GM18870 (cell line): ENCODE results near the gene CACNA2D3.
"Not testable (repeated sequence)": the region's sequence is repeated elsewhere in the genome, so short reads cannot be mapped to it uniquely, and the experiment has no call there.

Experiments used
- ATAC-seq: cut with Tn5 transposase; IDR thresholded peaks from one replicate; pipeline ENCODE4 v1.9.1; 2021; ENCODE audit warnings: moderate library complexity; ENCODE audit not compliant: unreplicated experiment

CACNA2D3 gene

DNA sequence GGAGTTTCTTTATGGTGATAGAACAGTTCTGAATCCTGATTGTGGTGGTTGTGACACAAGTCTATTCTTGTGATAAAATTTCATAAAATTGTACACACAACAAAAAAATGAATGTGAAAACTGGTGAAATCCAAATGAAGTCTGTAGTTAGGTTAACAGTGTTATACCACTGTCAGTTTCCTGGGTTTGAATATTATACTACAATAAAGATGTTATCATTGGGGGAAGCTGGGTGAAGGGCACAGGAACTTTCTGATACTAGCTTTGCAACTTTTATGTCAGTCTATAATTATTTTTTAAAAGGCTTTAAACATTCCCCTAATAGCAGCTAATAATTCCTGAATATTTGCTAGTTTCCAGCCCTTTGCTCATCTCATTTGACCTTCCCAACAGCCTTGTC lies 485.7 kb downstream of the CACNA2D3 start:
- no peak for ATAC-seq

DNA sequence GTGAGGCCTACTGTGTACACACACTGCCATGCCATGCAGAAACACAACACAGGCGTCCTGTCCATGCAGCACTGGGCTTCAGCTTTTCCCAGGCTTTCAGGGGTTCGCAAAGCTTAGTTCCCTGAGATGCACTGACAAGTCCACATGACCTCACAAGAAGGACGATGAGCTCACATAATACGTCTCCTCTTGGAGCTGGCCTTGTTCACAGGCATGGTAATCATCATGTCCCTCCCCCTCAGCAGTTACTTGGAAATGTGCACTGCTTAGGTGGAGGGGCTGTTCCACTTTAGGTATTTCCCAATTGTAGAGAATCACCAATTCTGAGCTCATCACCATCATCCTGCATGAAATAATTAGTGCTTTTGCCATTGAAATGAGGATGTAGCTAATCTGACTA lies 496.7 kb downstream of the CACNA2D3 start:
- no peak for ATAC-seq

DNA sequence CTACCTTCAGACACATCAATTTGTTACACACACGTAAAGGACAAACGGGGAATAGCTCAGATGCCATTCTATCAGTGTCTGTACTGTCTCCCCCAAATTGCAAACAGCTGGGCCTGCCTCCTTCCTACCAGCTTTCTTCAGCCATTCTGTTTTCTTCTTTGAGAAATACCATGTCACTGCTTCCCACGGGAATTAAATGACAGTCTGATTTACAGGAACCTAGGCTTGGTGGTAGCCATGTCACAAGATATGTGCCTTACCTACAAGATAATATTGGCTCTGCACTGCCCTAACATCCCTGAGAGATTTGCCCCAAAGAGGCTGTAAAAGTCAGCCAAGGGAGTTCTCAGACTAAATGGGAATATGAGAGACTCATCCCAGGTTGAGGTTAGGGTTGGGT lies 497.2 kb downstream of the CACNA2D3 start:
- ATAC-seq = no peak

DNA sequence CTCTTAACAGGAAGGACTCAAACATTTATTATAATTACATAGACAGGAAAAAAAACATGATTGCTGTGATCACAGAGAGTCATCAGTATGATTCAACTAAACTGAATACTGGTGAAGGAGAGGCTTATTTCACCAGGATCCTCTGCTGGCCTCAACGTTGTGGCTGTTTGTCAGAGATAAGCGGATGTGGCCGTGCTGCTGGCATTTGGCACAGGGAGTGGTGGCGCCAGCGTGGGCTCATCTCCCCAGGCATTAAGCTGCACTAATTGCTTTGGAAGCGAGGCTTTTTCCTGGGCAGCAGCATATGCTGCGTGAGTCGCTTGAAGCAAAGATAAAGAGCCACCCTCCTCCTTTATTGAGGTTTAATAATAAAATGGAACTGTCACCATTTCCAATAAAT lies 498.8 kb downstream of the CACNA2D3 start:
- no peak for ATAC-seq

- no peak for ATAC-seq
Measured at GRCh38 chr3:54622678-54623077, 500.3 kb downstream of the CACNA2D3 start.

- no peak for ATAC-seq
Measured at GRCh38 chr3:54625805-54626787, 503.7 kb downstream of the CACNA2D3 start.

GRCh38 chr3:54628888-54629441 lies 506.6 kb downstream of the CACNA2D3 start:
- no peak for ATAC-seq

- no peak for ATAC-seq
Measured at GRCh38 chr3:54630101-54630623, 507.8 kb downstream of the CACNA2D3 start.

DNA sequence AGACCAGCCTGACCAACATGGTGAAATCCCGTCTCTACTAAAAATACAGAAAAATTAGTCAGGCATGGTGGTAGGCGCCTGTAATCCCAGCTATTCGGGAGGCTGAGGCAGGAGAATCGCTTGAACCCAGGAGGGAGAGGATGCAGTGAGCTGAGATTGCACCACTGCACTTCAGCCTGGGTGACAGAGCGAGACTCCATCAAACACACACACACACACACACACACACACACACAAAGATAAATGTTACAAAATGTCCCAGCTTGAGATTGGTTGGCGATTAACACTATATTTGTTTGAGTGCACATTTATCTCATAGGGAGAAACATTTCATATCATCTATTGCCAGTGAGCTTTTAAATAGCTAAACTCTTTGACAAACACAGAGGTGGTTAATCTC lies 508.6 kb downstream of the CACNA2D3 start:
- not testable (repeated sequence) for ATAC-seq

DNA sequence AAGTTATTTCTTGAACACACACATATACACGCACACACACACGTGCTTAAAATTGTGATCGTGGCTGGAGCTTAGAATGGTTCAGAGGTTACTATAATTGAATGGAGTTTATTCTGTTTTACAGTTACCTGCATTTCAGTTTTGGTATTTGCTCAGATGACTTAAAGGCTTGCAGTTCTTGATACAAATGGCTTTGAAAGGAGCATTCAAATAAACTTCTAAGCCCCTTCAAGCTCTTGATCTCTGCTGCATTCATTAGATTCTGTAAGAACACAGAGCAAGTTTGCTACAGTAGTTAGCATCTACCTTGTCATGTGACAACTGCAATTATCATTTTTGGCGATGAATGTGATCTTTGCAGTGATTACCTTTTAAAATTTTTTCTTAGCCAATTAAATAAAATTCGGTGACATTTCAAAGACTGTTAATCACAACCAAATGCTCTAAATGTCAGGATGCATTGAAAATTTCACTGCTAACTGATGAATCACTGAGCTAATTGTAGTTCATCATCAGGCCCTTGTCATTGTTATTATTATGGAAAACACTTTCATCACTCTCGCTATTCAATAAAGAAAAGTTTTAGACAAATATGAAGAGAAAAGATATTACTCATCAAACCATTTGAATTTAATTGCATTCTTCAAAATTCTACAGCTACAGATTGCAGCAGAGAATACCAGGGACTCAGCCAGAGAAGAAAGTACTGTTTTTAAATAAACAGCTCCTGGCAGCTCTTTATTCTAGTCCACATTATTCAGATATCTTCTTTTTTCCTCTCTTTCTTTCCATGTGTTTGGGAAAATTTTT lies 509.4 kb downstream of the CACNA2D3 start:
- no peak for ATAC-seq

DNA sequence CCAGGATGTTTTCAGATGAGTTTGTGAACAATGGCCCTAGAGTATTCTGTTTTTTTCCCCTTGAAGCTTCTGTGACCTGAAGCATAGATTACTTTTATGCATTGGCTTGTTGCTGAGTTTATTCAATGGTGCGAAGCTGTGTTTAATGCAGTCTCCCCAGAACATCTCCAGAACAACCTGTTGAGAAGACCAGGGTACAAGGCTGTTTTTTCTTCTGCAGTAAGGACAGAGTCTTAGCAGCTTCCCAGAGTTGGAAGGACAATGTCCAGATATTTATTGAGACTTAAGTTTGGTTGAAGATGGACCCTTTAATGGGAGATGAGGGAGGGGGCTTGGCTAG lies 509.9 kb downstream of the CACNA2D3 start:
- no peak for ATAC-seq

- no peak for ATAC-seq
Measured at GRCh38 chr3:54632834-54633233, 510.5 kb downstream of the CACNA2D3 start.

DNA sequence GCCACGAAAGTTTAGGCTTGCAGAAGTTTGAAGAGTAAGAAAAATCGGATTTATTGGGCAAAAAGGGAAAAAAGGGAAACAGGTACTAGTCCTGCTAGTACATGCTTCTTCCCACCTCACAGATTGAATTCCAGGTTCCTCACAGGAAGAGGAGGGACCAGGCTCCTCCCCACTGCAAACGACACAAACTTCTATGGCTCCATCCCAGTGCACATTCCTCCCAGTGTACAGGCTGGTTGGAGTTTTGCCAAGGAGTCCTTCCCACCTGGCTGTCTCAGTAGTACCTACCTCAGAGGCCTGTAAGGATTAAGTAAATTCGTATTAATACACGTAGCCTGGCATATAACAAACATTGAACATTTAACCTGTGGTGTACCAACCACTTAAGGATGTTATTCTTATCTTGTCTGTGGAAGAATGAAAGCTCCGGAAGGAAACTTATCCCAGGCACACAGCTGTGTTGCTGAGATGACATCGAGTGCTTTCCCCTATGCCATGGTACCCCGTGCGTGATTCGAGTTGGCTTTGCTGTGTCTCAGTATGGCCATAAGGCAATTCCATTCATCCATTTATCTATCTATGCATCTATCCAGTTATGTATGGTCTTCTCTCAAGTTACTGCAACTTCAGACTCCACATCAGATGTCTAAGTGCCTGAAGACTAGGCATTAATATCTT lies 511.2 kb downstream of the CACNA2D3 start:
- ATAC-seq = no peak

GRCh38 chr3:54634122-54634469 lies 511.7 kb downstream of the CACNA2D3 start:
- ATAC-seq = no peak

DNA sequence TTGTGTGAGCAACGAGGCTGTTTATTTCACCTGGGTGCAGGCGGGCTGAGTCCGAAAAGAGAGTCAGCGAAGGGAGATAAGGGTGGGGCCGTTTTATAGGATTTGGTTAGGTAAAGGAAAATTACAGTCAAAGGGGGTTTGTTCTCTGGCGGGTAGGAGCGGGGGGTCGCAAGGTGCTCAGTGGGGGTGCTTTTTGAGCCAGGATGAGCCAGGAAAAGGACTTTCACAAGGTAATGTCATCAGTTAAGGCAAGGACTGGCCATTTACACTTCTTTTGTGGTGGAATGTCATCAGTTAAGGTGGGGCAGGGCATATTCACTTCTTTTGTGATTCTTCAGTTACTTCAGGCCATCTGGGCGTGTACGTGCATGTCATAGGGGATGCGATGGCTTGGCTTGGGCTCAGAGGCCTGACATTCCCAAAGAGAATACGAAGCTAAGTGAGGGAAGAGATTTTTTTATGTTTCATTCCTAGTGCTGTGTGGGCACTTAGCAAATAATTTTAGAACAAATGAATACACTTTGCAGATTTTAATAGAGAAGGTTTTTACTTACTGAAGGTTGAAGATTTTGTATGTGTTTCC lies 517.5 kb downstream of the CACNA2D3 start:
- not testable (repeated sequence) for ATAC-seq

GRCh38 chr3:54641226-54642014 lies 519.1 kb downstream of the CACNA2D3 start:
- no peak for ATAC-seq

- ATAC-seq = no peak
Measured at GRCh38 chr3:54642147-54642546, 519.8 kb downstream of the CACNA2D3 start.

DNA sequence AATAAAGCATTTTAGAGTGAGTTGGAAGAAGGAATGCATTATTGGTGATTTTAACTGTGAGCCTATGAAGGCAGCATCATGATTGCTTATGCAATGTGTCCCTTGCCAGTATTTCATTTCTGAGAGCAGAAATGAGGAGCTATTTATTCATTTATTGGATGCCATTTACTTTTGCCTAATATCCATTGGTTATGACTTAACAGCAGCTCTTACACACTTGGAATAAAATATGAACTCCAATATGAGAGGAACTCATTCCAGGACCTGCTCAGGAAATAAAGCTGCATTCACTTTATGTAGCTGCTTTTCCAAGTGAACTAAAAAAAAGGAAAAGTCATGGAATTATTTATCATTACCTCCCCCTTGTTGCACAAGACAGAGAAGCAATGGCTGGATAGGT lies 525.4 kb downstream of the CACNA2D3 start:
- ATAC-seq = no peak

DNA sequence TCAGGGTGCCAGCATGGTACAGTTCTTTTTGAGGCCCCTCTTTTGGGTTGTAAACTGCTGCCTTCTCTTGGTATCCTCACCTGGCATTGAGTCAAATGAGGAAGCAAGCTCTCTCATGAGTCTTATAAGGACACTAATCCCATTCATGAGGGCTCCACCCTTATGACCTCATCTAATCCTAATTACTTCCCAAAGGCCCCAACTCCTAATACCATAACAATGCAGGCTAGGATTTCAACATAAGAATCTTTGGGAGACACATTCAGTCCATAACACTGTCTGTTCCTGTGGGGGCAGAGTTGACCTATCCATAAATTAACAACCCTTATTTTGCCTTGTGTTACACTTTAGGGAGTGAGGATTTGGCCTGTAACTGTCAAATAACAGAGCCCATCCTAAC lies 527.2 kb downstream of the CACNA2D3 start:
- ATAC-seq = no peak
